ENCODE measurements around the gene GPS2. TPM values are rescaled to one million over a fixed set of nuclear protein-coding genes. Genes with fewer than 3 reads are reported as not detected.
A peak's percentile ranks its signal among the peaks of the same experiment; 100 is the strongest.

GPS2 gene
- polyA plus RNA-seq, 1 donor (not counting 4 experiments of a cell fraction or from before 2014, with no cell fraction given) = 24.7 TPM

DNA sequence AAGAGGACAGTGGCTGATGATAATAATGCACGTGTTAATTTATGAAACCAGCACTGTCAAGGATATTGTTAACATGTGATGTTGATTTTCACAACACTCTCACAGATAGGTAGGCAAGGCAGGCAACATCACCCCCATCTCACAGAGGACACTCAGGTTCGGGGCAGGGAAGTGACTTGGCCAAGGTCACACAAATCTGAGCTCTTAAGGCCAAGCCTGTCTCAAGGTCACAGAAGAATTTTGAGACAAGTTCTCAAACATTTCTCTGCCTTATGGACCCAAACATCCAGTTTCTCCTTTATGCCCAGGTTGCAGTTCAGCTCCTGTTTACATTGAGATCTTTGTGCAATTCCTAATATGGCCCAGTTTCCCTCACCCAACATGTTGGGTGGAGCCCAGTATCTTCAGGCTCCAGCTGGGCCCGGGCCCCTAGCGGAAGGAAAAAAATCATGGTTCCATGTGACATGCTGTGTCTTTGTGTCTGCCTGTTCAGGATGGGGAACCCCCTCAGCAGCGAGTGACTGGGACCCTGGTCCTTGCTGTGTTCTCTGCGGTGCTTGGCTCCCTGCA, 32.3 kb downstream of the GPS2 start:
- no peak overlapping the region for H3K9ac ChIP-seq (ENCODE audit: control insufficient read depth, extremely low read depth, insufficient read depth, low read length)
- H4K20me1 ChIP-seq (ENCODE audit: control insufficient read depth, extremely low read depth, insufficient read depth, low read length) = no peaks in the 10 kb centered on the region
- peaks cover 42% of the 10 kb centered on the region for H3K27me3 ChIP-seq (ENCODE audit: control insufficient read depth, extremely low read depth, insufficient read depth, low read length)
- H3K9me1 ChIP-seq (ENCODE audit: control insufficient read depth, extremely low read depth, insufficient read depth, low read length) = no peaks in the 10 kb centered on the region
- no peak overlapping the region for H3K27ac ChIP-seq (ENCODE audit: control insufficient read depth, insufficient read depth, low read length)
- FAIRE-seq (no peak), DNase-seq (ENCODE audit: low read depth, low spot score) (no peak)
- H2AFZ ChIP-seq (ENCODE audit: control insufficient read depth, low read length) = no peak overlapping the region
- H3K79me2 ChIP-seq (ENCODE audit: control insufficient read depth, insufficient read depth, low read length) = no peaks in the 10 kb centered on the region
- no peaks in the 10 kb centered on the region for H3K9me3 ChIP-seq (ENCODE audit: control insufficient read depth, low read depth, low read length)
- H3K36me3 ChIP-seq (ENCODE audit: control insufficient read depth in 2 of 2, extremely low read depth in 1 of 2, insufficient read depth in 2 of 2, low read length in 2 of 2) = no peaks in the 10 kb centered on the region
- H3K4me3 ChIP-seq (ENCODE audit: control insufficient read depth in 2 of 3, extremely low read depth in 1 of 3, insufficient read depth in 2 of 3, low read depth in 1 of 3, low read length in 3 of 3) = no peak overlapping the region
- dilution Hi-C loops (cut with MboI; ENCODE audit: extremely low pct_ligation_motif_present, low sequenced_read_pairs) = no loop called here
- peaks cover 16% of the 10 kb centered on the region for H3K4me1 ChIP-seq (ENCODE audit: control insufficient read depth, extremely low read depth, insufficient read depth, low read length)
- TF ChIP-seq CTCF (optimal IDR thresholded peaks at IDR 0.05 in 1 of 3, IDR thresholded peaks at IDR 0.05 in 1 of 3, conservative IDR thresholded peaks at IDR 0.05 in 1 of 3; ENCODE audit: extremely low read depth in 1 of 3, insufficient read depth in 2 of 3, low read length in 3 of 3) = peak in 2 of 3 experiments; percentile 11 to 21
- no peak for TF ChIP-seq EZH2 (IDR thresholded peaks at IDR 0.05; ENCODE audit: low read length)
- no peak overlapping the region for H3K4me2 ChIP-seq (ENCODE audit: control insufficient read depth, extremely low read depth, insufficient read depth, low read depth, low read length)

- no peaks in the 10 kb centered on the region for H4K20me1 ChIP-seq (ENCODE audit: control insufficient read depth, extremely low read depth, insufficient read depth, low read length)
- dilution Hi-C loops (cut with MboI; ENCODE audit: extremely low pct_ligation_motif_present, low sequenced_read_pairs) = no loop called here
- peaks cover 16% of the 10 kb centered on the region for H3K4me1 ChIP-seq (ENCODE audit: control insufficient read depth, extremely low read depth, insufficient read depth, low read length)
- H3K9me3 ChIP-seq (ENCODE audit: control insufficient read depth, low read depth, low read length) = no peaks in the 10 kb centered on the region
- FAIRE-seq = no peak
- peak overlapping the region; percentile 38 to 78 (median 66) for H3K4me3 ChIP-seq (ENCODE audit: control insufficient read depth in 2 of 3, extremely low read depth in 1 of 3, insufficient read depth in 2 of 3, low read depth in 1 of 3, low read length in 3 of 3)
- no peaks in the 10 kb centered on the region for H3K9me1 ChIP-seq (ENCODE audit: control insufficient read depth, extremely low read depth, insufficient read depth, low read length)
- H3K27me3 ChIP-seq (ENCODE audit: control insufficient read depth, extremely low read depth, insufficient read depth, low read length) = peaks cover 36% of the 10 kb centered on the region
- no peak overlapping the region for H3K27ac ChIP-seq (ENCODE audit: control insufficient read depth, insufficient read depth, low read length)
- peak overlapping the region; percentile 98 for H3K4me2 ChIP-seq (ENCODE audit: control insufficient read depth, extremely low read depth, insufficient read depth, low read depth, low read length)
- H3K36me3 ChIP-seq (ENCODE audit: control insufficient read depth in 2 of 2, extremely low read depth in 1 of 2, insufficient read depth in 2 of 2, low read length in 2 of 2) = no peaks in the 10 kb centered on the region
- no peaks in the 10 kb centered on the region for H3K79me2 ChIP-seq (ENCODE audit: control insufficient read depth, insufficient read depth, low read length)
- no peak overlapping the region for H3K9ac ChIP-seq (ENCODE audit: control insufficient read depth, extremely low read depth, insufficient read depth, low read length)
- TF ChIP-seq CTCF (optimal IDR thresholded peaks at IDR 0.05 in 1 of 3, IDR thresholded peaks at IDR 0.05 in 1 of 3, conservative IDR thresholded peaks at IDR 0.05 in 1 of 3; ENCODE audit: extremely low read depth in 1 of 3, insufficient read depth in 2 of 3, low read length in 3 of 3) (no peak), EZH2 (IDR thresholded peaks at IDR 0.05; ENCODE audit: low read length) (peak; percentile 27)
- no peak overlapping the region for H2AFZ ChIP-seq (ENCODE audit: control insufficient read depth, low read length)
- DNase-seq (ENCODE audit: low read depth, low spot score) = no peak
These were observed 33.0 kb downstream of the GPS2 start for GRCh38 chr17:7281953-7282751.

Data from keratinocyte (primary cell).